K562 (cell line): ENCODE measurements around the gene CENPO. TPM values are rescaled to one million over a fixed set of nuclear protein-coding genes. Genes with fewer than 3 reads are reported as not detected.

Experiments
- ARID1B ChIP-seq: fragments of 450-650 bp; IDR thresholded peaks from 2 replicates; pipeline ENCODE4 v1.6.1; 2016; ENCODE audit warnings: antibody characterized with exemption, mild to moderate bottlenecking, inconsistent platforms
- ATF3 ChIP-seq, 2 experiments: fragments of 450-650 bp in 1 of 2; sonication (generic) in 1 of 2; formaldehyde crosslinking in 1 of 2; IDR thresholded peaks in 1 of 2; conservative IDR thresholded peaks in 1 of 2; 2 replicates each; pipeline versions ENCODE4 v1.6.1 to v1.8.1; 2016 to 2023; ENCODE audit warnings: mild to moderate bottlenecking in 2 of 2, moderate library complexity in 2 of 2, inconsistent platforms in 1 of 2, missing genetic modification reagents in 1 of 2
- CBX3 ChIP-seq, 2 experiments: IDR thresholded peaks; 1 replicate in 1 of 2; 2 replicates in 1 of 2; pipeline ENCODE4 v1.6.1; 2012; ENCODE audit warnings: inconsistent platforms in 2 of 2, low read length in 2 of 2, borderline replicate concordance in 1 of 2, control low read depth in 1 of 2
- DPF2 ChIP-seq: fragments of 450-650 bp; IDR thresholded peaks from 2 replicates; pipeline ENCODE4 v1.6.1; 2016
- FOSL1 ChIP-seq: fragments of 200-800 bp; sonication (Bioruptor generic); conservative IDR thresholded peaks from 2 replicates; pipeline ENCODE4 v1.6.1; 2016; ENCODE audit warnings: missing genetic modification characterization, missing compliant biosample characterization
- GMEB1 ChIP-seq: fragments of 250-450 bp; sonication (Bioruptor Pico); IDR thresholded peaks from 2 replicates; pipeline ENCODE4 v1.4.0; 2020; ENCODE audit warnings: mild to moderate bottlenecking
- KDM1A ChIP-seq, 2 experiments: fragments of 450-650 bp; IDR thresholded peaks; 2 replicates each; pipeline ENCODE4 v1.6.1; 2016; ENCODE audit warnings: mild to moderate bottlenecking in 2 of 2
- KDM5B ChIP-seq: fragments of 200-600 bp; sonication (generic); IDR thresholded peaks from 2 replicates; pipeline ENCODE4 v1.6.1; 2012; ENCODE audit warnings: low read depth, mild to moderate bottlenecking, moderate library complexity, low read length, control low read depth, inconsistent platforms; ENCODE audit not compliant: insufficient replicate concordance
- MAFG ChIP-seq: fragments of 450-650 bp; conservative IDR thresholded peaks from 2 replicates; pipeline ENCODE4 v1.6.1; 2016; ENCODE audit warnings: missing genetic modification characterization, missing compliant biosample characterization
- NCOR1 ChIP-seq: fragments of 450-650 bp; IDR thresholded peaks from 2 replicates; pipeline ENCODE4 v1.6.1; 2016; ENCODE audit warnings: mild to moderate bottlenecking, moderate library complexity
- NFIC ChIP-seq: fragments of 450-650 bp; IDR thresholded peaks from 2 replicates; pipeline ENCODE4 v1.6.1; 2017; ENCODE audit warnings: mild to moderate bottlenecking, inconsistent platforms
- OTX1 ChIP-seq: fragments of 450-650 bp; formaldehyde crosslinking; IDR thresholded peaks from 2 replicates; pipeline ENCODE4 v1.4.0; 2022; ENCODE audit warnings: mild to moderate bottlenecking
- PBX2 ChIP-seq, 2 experiments: IDR thresholded peaks in 1 of 2; conservative IDR thresholded peaks in 1 of 2; 2 replicates each; pipeline ENCODE4 v1.6.1; 2016; ENCODE audit warnings: low read depth in 2 of 2, mild to moderate bottlenecking in 1 of 2, missing compliant biosample characterization in 1 of 2, missing genetic modification characterization in 1 of 2, moderate library complexity in 1 of 2
- VEZF1 ChIP-seq: fragments of 200-800 bp; sonication (Bioruptor generic); IDR thresholded peaks from 2 replicates; pipeline ENCODE4 v1.6.1; 2017; ENCODE audit warnings: missing genetic modification characterization, missing compliant biosample characterization
- ZBTB17 ChIP-seq: fragments of 450-650 bp; formaldehyde crosslinking; IDR thresholded peaks from 2 replicates; pipeline ENCODE4 v1.4.0; 2020; ENCODE audit warnings: mild to moderate bottlenecking
- ZNF408 ChIP-seq: fragments of 250-450 bp; sonication (Bioruptor Pico); IDR thresholded peaks from 2 replicates; pipeline ENCODE4 v1.4.0; 2020; ENCODE audit warnings: low read depth, mild to moderate bottlenecking, moderate library complexity
- ZNF584 ChIP-seq: fragments of 200-800 bp; sonication (Bioruptor generic); IDR thresholded peaks from 2 replicates; pipeline ENCODE4 v1.6.1; 2016; ENCODE audit warnings: low read depth, mild to moderate bottlenecking, missing genetic modification characterization, missing compliant biosample characterization
- ZNF766 ChIP-seq: fragments of 200-800 bp; sonication (Bioruptor generic); conservative IDR thresholded peaks from 2 replicates; pipeline ENCODE4 v1.6.1; 2016; ENCODE audit warnings: missing genetic modification characterization, missing compliant biosample characterization
- polyA plus RNA-seq, 8 experiments: library from polyadenylated mRNA; depleted of rRNA in 4 of 8; stranded (reverse) in 5 of 8; unstranded in 3 of 8; fragments of >200 nt; fragmentation: Nextera tagmentation in 2 of 8; fragmentation: Illumina TruSeq in 1 of 8; extraction: Ambion mirVana in 2 of 8; extraction: Trizol in 1 of 8; gene quantifications; 2 replicates each; pipeline versions ENCODE4 v1.2.1 to v1.2.3, GENCODE V29; 2011 to 2014; ENCODE audit warnings: inconsistent platforms in 1 of 8, missing spikeins in 1 of 8
- total RNA-seq, 7 experiments: library from RNA; depleted of rRNA in 6 of 7; stranded (reverse); fragments of >200 nt in 6 of 7; fragmentation: Illumina TruSeq in 2 of 7; extraction: Trizol in 2 of 7; gene quantifications; 2 replicates each; pipeline versions ENCODE4 v1.2.1 to v1.2.3, GENCODE V29; 2011 to 2021; ENCODE audit warnings: low replicate concordance in 1 of 7

The CENPO gene
- total and polyA plus RNA-seq, 9 of the 15 experiments (the other 6 are each of a cell fraction or from before 2014, with no cell fraction given) = 30.6 to 59.4 (median 38.9) TPM

GRCh38 chr2:24816884-24817283 is 23.7 kb downstream of the CENPO start (continued):
- TF ChIP-seq NFIC (peak; percentile 7; the same call in 1 of the 2 replicates), ZNF584 (peak; percentile 83), OTX1 (CRISPR knock-in tag) (0 out of 2 replicates have a peak, but pooled peaks have one; percentile 9), PBX2 (CRISPR knock-in tag; IDR thresholded peaks at IDR 0.05; ENCODE audit: low read depth) (no peak), PBX2 (tag; conservative IDR thresholded peaks at IDR 0.05; ENCODE audit: low read depth) (peak; percentile 79), NCOR1 (0 out of 2 replicates have a peak, but pooled peaks have one; percentile 7), MAFG (tag) (peak; percentile 88), CBX3 (IDR thresholded peaks at IDR 0.05; ENCODE audit: borderline replicate concordance in 1 of 2, low read length in 2 of 2) (no peak), GMEB1 (CRISPR knock-in tag) (no peak; the same call in 1 of the 2 replicates), KDM1A (IDR thresholded peaks at IDR 0.05) (peak in 1 of 2 experiments; percentile 24; a peak in 1 of 4 replicates), ZBTB17 (CRISPR knock-in tag) (no peak; the same call in 1 of the 2 replicates), FOSL1 (tag) (peak; percentile 90), DPF2 (peak; percentile 79), ARID1B (peak; percentile 64), ZNF766 (CRISPR knock-in tag) (peak; percentile 24; the same call in 1 of the 2 replicates), KDM5B (no peak), ZNF408 (CRISPR knock-in tag) (no peak), VEZF1 (peak; percentile 27; the same call in 1 of the 2 replicates), ATF3 (IDR thresholded peaks at IDR 0.05) (peak; percentile 65), ATF3 (CRISPR knock-in tag; conservative IDR thresholded peaks at IDR 0.05) (no peak)
